ENCODE data around the gene DGAT2L6.

The DGAT2L6 gene

DNA sequence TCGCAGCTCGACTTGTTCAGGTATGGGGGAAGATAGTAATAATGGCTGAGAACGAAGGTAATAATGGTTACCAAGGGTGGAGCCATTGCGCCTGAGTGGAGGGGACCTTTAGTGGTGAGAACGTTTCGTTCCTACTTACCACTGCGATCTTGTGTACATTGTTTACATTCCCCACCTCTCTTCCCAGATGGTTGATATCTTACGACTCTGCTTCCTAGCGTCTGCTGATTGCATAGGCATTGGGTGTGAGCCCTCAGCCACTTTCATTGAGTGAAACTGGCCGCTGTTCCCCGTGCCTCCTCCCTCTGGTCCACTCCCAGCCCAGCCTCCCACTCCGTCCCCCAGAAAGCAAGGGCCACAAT lies 43.2 kb upstream of the DGAT2L6 start:
- H3K27ac ChIP-seq = peak overlapping the region; percentile 88
- peak; percentile 2 for DNase-seq (ENCODE audit: low spot score)
- TF ChIP-seq CTCF (conservative IDR thresholded peaks at IDR 0.05; ENCODE audit: low read depth) = no peak
- ChIA-PET CTCF (interaction anchor here (0.6 to 1.4 kb wide), 4 partner anchors 10 to 1793 kb away, joined by 3 to 5 read pairs (median 3); no protein-coding TSS in a partner anchor), POLR2A (ENCODE audit: low non-redundant PET) (interaction anchor here (0.5 kb wide), 1 partner anchor 616 kb away, joined by 3 read pairs; no protein-coding TSS in a partner anchor)

- CTCF ChIA-PET = no interaction called here
- POLR2A ChIA-PET (ENCODE audit: low non-redundant PET) = no interaction called here
Measured at GRCh38 chrX:70138622-70139021, 38.7 kb upstream of the DGAT2L6 start.

GRCh38 chrX:70139736-70140135 lies 37.5 kb upstream of the DGAT2L6 start:
- no peak for DNase-seq (ENCODE audit: low spot score)
- POLR2A ChIA-PET (ENCODE audit: low non-redundant PET) = no interaction called here
- no peak for TF ChIP-seq CTCF (conservative IDR thresholded peaks at IDR 0.05; ENCODE audit: low read depth)
- no peak overlapping the region for H3K27ac ChIP-seq
- CTCF ChIA-PET = no interaction called here

More at GRCh38 chrX:70138622-70139021, 38.7 kb upstream of the DGAT2L6 start:
- DNase-seq (ENCODE audit: low spot score) = no peak
- H3K27ac ChIP-seq = no peak overlapping the region
- no peak for TF ChIP-seq CTCF (conservative IDR thresholded peaks at IDR 0.05; ENCODE audit: low read depth)

DNA sequence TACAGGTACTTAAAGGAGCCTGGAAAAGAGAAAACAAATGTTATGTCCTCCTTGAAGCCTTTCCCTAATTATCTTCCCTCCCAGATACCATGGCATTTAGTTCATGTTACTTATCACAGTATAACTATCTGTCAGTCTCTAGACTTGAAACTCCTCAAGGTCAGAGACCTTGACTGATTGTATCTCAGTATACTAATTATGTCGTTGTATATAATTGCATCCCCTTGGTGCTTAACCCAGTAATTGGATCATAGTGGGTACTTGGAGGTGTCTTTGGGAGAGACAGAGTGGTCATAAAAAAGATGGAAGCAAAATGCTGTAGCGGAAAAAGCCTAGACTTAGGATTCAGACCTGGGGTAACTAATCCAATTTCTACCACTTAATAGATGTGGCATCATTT lies 35.9 kb upstream of the DGAT2L6 start:
- CTCF ChIA-PET = no interaction called here
- POLR2A ChIA-PET (ENCODE audit: low non-redundant PET) = no interaction called here
- no peak for TF ChIP-seq CTCF (conservative IDR thresholded peaks at IDR 0.05; ENCODE audit: low read depth)
- no peak for DNase-seq (ENCODE audit: low spot score)
- H3K27ac ChIP-seq = no peak overlapping the region

- peak overlapping the region; percentile 48; the same call in 1 of the 2 replicates for H3K27ac ChIP-seq
- ChIA-PET POLR2A (ENCODE audit: low non-redundant PET) (no interaction called here), CTCF (no interaction called here)
- no peak for TF ChIP-seq CTCF (conservative IDR thresholded peaks at IDR 0.05; ENCODE audit: low read depth)
- DNase-seq (ENCODE audit: low spot score) = peak; percentile 55
Measured at GRCh38 chrX:70166601-70167590, 10.4 kb upstream of the DGAT2L6 start.

DNA sequence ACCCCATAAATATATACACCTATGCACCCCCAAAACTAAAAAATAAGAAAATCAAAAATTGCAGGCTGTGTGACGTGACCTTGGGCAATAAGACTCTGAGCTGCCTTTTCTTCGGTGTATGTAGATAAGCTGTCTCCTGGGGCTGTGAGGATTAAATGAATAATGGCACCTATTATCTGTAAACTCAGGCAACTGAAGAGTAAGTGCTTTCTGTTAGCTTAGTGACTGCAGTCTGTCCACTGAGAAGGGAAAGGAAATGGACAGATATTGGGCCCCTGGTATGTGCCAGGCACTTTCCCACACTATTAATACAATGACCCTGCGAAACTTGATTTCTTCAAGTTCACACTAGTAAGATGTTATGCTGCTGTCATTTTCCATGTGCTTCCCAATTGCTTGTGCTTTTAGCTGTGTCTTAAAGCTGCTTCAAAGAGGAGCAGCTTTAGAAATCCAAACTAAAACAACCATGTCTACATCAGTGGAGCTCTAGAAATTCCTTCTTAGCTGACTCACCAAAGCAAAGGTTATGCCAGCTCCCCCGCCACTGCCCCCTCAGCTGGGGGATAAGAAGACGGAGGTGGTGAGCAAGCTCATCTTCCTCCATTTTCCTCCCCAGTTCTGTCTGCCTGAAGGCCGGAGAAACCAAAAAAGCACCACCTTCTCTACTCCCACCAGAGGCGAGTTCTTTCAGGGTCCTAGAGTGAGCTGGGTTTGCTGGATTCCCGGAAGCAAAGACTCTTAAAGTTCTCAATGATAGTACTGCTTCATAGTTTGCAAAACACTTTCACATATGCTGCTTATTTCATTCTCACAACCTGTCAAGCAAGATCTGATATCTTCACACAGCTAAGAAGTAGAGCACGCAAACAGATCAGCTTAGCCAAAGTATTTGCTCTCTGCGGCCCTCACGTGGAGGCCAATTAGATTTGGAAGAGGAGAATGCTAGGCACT lies 8.8 kb upstream of the DGAT2L6 start:
- DNase-seq (ENCODE audit: low spot score) = peak; percentile 39
- no peak overlapping the region for H3K27ac ChIP-seq
- ChIA-PET POLR2A (ENCODE audit: low non-redundant PET) (no interaction called here), CTCF (no interaction called here)
- no peak for TF ChIP-seq CTCF (conservative IDR thresholded peaks at IDR 0.05; ENCODE audit: low read depth)
